ENCODE data around the gene ABCB9.
A peak's percentile ranks its signal among the peaks of the same experiment; 100 is the strongest.

ABCB9 gene

GRCh38 chr12:122981587-122982476 lies 15.6 kb upstream of the ABCB9 start:
- no peak for DNase-seq (ENCODE audit: low spot score)
- no peak for FAIRE-seq

- FAIRE-seq (no peak), DNase-seq (ENCODE audit: low spot score) (no peak)
These were observed 14.8 kb upstream of the ABCB9 start for GRCh38 chr12:122981036-122981471.

GRCh38 chr12:122980183-122981035 lies 14.1 kb upstream of the ABCB9 start, which contains the start of gene ARL6IP4:
TSS of gene ARL6IP4 (plus strand) at chr12:122980681. CDS start at chr12:122981140, 459 bp downstream.
- FAIRE-seq: no peak
- DNase-seq (ENCODE audit: low spot score): no peak

- DNase-seq (ENCODE audit: low spot score) (no peak), FAIRE-seq (no peak)
These were observed 13.6 kb upstream of the ABCB9 start for GRCh38 chr12:122979908-122980182.

GRCh38 chr12:122979001-122979907 lies 13.0 kb upstream of the ABCB9 start:
- no peak for FAIRE-seq
- DNase-seq (ENCODE audit: low spot score): no peak

- no peak for DNase-seq (ENCODE audit: low spot score)
- no peak for FAIRE-seq
These were observed 12.3 kb upstream of the ABCB9 start for GRCh38 chr12:122978507-122978955.

- DNase-seq (ENCODE audit: low spot score) (no peak), FAIRE-seq (no peak)
These were observed 11.6 kb upstream of the ABCB9 start for GRCh38 chr12:122977655-122978392.

GRCh38 chr12:122977153-122977552 lies 10.9 kb upstream of the ABCB9 start:
- no peak for FAIRE-seq
- DNase-seq (ENCODE audit: low spot score): no peak

- DNase-seq (ENCODE audit: low spot score) (no peak), FAIRE-seq (no peak)
These were observed 10.3 kb upstream of the ABCB9 start for GRCh38 chr12:122976648-122976975.

GRCh38 chr12:122975790-122976647 lies 9.8 kb upstream of the ABCB9 start:
- no peak for DNase-seq (ENCODE audit: low spot score)
- no peak for FAIRE-seq

GRCh38 chr12:122974892-122975789 lies 8.9 kb upstream of the ABCB9 start, which contains the start of gene OGFOD2:
TSS of gene OGFOD2 (plus strand) at chr12:122975244. CDS start at chr12:122975252, 8 bp downstream.
- no peak for FAIRE-seq

GRCh38 chr12:122974274-122974891 lies 8.1 kb upstream of the ABCB9 start:
- FAIRE-seq (peak; percentile 79), DNase-seq (ENCODE audit: low spot score) (peak; percentile 91)

More at GRCh38 chr12:122974892-122975789, 8.9 kb upstream of the ABCB9 start, which contains the start of gene OGFOD2:
- peak; percentile 73 for DNase-seq (ENCODE audit: low spot score)

- FAIRE-seq (no peak), DNase-seq (ENCODE audit: low spot score) (no peak)
These were observed 3.4 kb upstream of the ABCB9 start for GRCh38 chr12:122969676-122970075.

- DNase-seq (ENCODE audit: low spot score) (no peak), FAIRE-seq (no peak)
These were observed 1.8 kb upstream of the ABCB9 start for GRCh38 chr12:122968104-122968503.

GRCh38 chr12:122966743-122967550 lies 684 bp upstream of the ABCB9 start:
- no peak for FAIRE-seq
- DNase-seq (ENCODE audit: low spot score): no peak

GRCh38 chr12:122965321-122965751 lies 927 bp downstream of the ABCB9 start:
- DNase-seq (ENCODE audit: low spot score): no peak
- no peak for FAIRE-seq

All from RCC 7860 (cell line).